Naive thymus-derived CD4-positive, alpha-beta T cell (primary cell): ENCODE data around the gene SNRPD2. TPM values are rescaled to one million over a fixed set of nuclear protein-coding genes. Genes with fewer than 3 reads are reported as not detected.
"Not testable (repeated sequence)": the region's sequence is repeated elsewhere in the genome, so short reads cannot be mapped to it uniquely, and the experiment has no call there.

Experiments used
- ATAC-seq: fragments of 150-1000 bp; cut with Tn5 transposase; 2 replicates; pipeline ENCODE4 v1.10.0; 2021; ENCODE audit warnings: mild to moderate bottlenecking, moderate library complexity
- CTCF ChIA-PET: fragments of 350-600 bp; sonication (Branson Sonifier 250); formaldehyde crosslinking; loops from one replicate; lab custom pipeline; 2021; ENCODE audit warnings: antibody characterized with exemption; lab: Charles Lee
- POLR2A ChIA-PET: fragments of 350-600 bp; sonication (Branson Sonifier 250); formaldehyde crosslinking; loops from one replicate; lab custom pipeline; 2021; ENCODE audit warnings: antibody characterized with exemption, inconsistent platforms; lab: Charles Lee
- DNase-seq, 9 donors: peaks; one replicate each; pipeline versions ENCODE4 v3.0.0 to v3.0.0-alpha.2; 2020 to 2022; ENCODE audit warnings: mixed read lengths in 1 of 9
- H3K27ac ChIP-seq: one replicate; pipeline ENCODE4 v1.7.0; 2013; ENCODE audit warnings: mild to moderate bottlenecking, low read depth, low read length, moderate library complexity
- H3K27me3 ChIP-seq, 2 donors: one replicate each; pipeline ENCODE4 v1.7.0; 2013; ENCODE audit warnings: low read length in 2 of 2, mild to moderate bottlenecking in 2 of 2, moderate library complexity in 2 of 2; ENCODE audit not compliant: control insufficient read depth in 2 of 2, insufficient read depth in 2 of 2
- H3K36me3 ChIP-seq, 3 experiments: 1 replicate in 2 of 3; 2 replicates in 1 of 3; pipeline ENCODE4 v1.7.0; 2013; ENCODE audit warnings: low read length in 3 of 3, mild to moderate bottlenecking in 3 of 3, moderate library complexity in 1 of 3; ENCODE audit not compliant: insufficient read depth in 3 of 3, control insufficient read depth in 2 of 3
- H3K4me1 ChIP-seq, 2 donors: one replicate each; pipeline ENCODE4 v1.7.0; 2013; ENCODE audit warnings: low read length in 2 of 2, mild to moderate bottlenecking in 2 of 2, moderate library complexity in 1 of 2; ENCODE audit not compliant: control insufficient read depth in 2 of 2, insufficient read depth in 2 of 2
- H3K4me3 ChIP-seq: 2 replicates; pipeline ENCODE4 v1.7.0; 2013; ENCODE audit warnings: mild to moderate bottlenecking, low read length
- H3K9me3 ChIP-seq, 3 experiments: 1 replicate in 2 of 3; 2 replicates in 1 of 3; pipeline ENCODE4 v1.7.0; 2013; ENCODE audit warnings: low read length in 3 of 3; ENCODE audit not compliant: control insufficient read depth in 2 of 3
- H3K27ac Mint-ChIP-seq, 9 donors: one replicate each; pipeline ENCODE4 v1.8.0; 2020 to 2022; ENCODE audit warnings: mixed read lengths in 9 of 9, mild to moderate bottlenecking in 8 of 9, moderate library complexity in 5 of 9, inconsistent platforms in 2 of 9
- H3K27me3 Mint-ChIP-seq, 5 donors: one replicate each; pipeline ENCODE4 v1.8.0; 2021 to 2022; ENCODE audit warnings: mixed read lengths in 5 of 5, mild to moderate bottlenecking in 1 of 5
- H3K36me3 Mint-ChIP-seq, 5 donors: one replicate each; pipeline ENCODE4 v1.8.0; 2020 to 2022; ENCODE audit warnings: mixed read lengths in 5 of 5, mild to moderate bottlenecking in 3 of 5, inconsistent platforms in 1 of 5
- H3K4me1 Mint-ChIP-seq, 7 donors: one replicate each; pipeline ENCODE4 v1.8.0; 2020 to 2022; ENCODE audit warnings: mixed read lengths in 7 of 7, mild to moderate bottlenecking in 3 of 7, inconsistent platforms in 1 of 7
- H3K4me3 Mint-ChIP-seq, 10 donors: one replicate each; pipeline ENCODE4 v1.8.0; 2020 to 2022; ENCODE audit warnings: mild to moderate bottlenecking in 10 of 10, mixed read lengths in 10 of 10, moderate library complexity in 6 of 10, inconsistent platforms in 2 of 10
- H3K9me3 Mint-ChIP-seq, 11 donors: one replicate each; pipeline ENCODE4 v1.8.0; 2020 to 2022; ENCODE audit warnings: mixed read lengths in 11 of 11, mild to moderate bottlenecking in 4 of 11, inconsistent platforms in 1 of 11, moderate library complexity in 1 of 11
- intact Hi-C, 2 donors: fragments of 100-400 bp; cut with micrococcal nuclease; formaldehyde crosslinking; loops; one replicate each; pipeline ENCODE4 v1.15.1; 2023
- polyA plus RNA-seq, 2 donors: library from polyadenylated mRNA; unstranded; fragments of 300-500 nt; fragmentation: Illumina TruSeq; gene quantifications; one replicate each; pipeline ENCODE4 v1.2.3, GENCODE V29; 2021
- total RNA-seq, 6 experiments: library from RNA in 5 of 6; stranded (reverse) in 5 of 6; gene quantifications; 1 replicate in 5 of 6; 2 replicates in 1 of 6; pipeline ENCODE4 v1.2.3 and lab custom pipeline; 2021 to 2026

SNRPD2 gene
- total and polyA plus RNA-seq, 7 experiments from 2014 or later = 301 to 1,262 (median 431) TPM

- no peaks in the 10 kb centered on the region for H3K27me3 Mint-ChIP-seq
- H3K36me3 Mint-ChIP-seq = peaks cover 0 to 7% (median 3%) of the 10 kb centered on the region in 5 donors
- ATAC-seq (no peak), DNase-seq (peak in 1 of 9 donors; percentile 33)
- Histone ChIP-seq H3K4me1 (peaks cover 6 to 14% of the 10 kb centered on the region in 2 donors), H3K4me3 (peak overlapping the region; percentile 96), H3K9me3 (no peaks in the 10 kb centered on the region), H3K27ac (peak overlapping the region; percentile 92), H3K36me3 (peaks cover 0 to 5% (median 0%) of the 10 kb centered on the region in 3 experiments), H3K27me3 (no peaks in the 10 kb centered on the region)
- H3K27ac Mint-ChIP-seq = peak overlapping the region; percentile 60 to 93 (median 91)
- peaks cover 27 to 41% (median 33%) of the 10 kb centered on the region in 7 donors for H3K4me1 Mint-ChIP-seq
- ChIA-PET POLR2A (interaction anchor here (1.0 to 3.2 kb wide), 7 partner anchors 10 to 172 kb away, joined by 3 to 29 read pairs (median 3); partner anchors contain the start of genes MYPOP, QPCTL and SNRPD2), CTCF (interaction anchor here (0.6 to 1.1 kb wide), 2 partner anchors 13 to 38 kb away, joined by 3 read pairs; partner anchors contain the start of gene QPCTL)
- H3K9me3 Mint-ChIP-seq = no peaks in the 10 kb centered on the region
- peak overlapping the region; percentile 85 to 98 (median 92) for H3K4me3 Mint-ChIP-seq
- intact Hi-C loops = loop anchor here (1.0 to 5.0 kb wide), 9 partner anchors 13 to 323 kb away; partner anchors contain the start of genes QPCTL (in 2 of the 2), SYMPK (in 2 of the 2), DMWD (in 1 of the 2) and IRF2BP1 (in 1 of the 2)
Observed at GRCh38 chr19:45729800-45730290, 38.1 kb upstream of the SNRPD2 start.

- peaks cover 6 to 14% of the 10 kb centered on the region in 2 donors for H3K4me1 ChIP-seq
- H3K9me3 Mint-ChIP-seq, H3K27me3 Mint-ChIP-seq, H3K36me3 ChIP-seq, H3K9me3 ChIP-seq, ATAC-seq, H3K27me3 ChIP-seq, CTCF ChIA-PET, H3K27ac ChIP-seq, H3K4me3 ChIP-seq, intact Hi-C loops, DNase-seq: not testable (repeated sequence)
- POLR2A ChIA-PET = interaction anchor here (3.2 kb wide), 1 partner anchor 10 kb away, joined by 29 read pairs; no protein-coding TSS in a partner anchor
- Mint-ChIP-seq H3K4me1 (peaks cover 27 to 48% (median 38%) of the 10 kb centered on the region in 7 donors), H3K27ac (peak overlapping the region in 4 of 9 donors; percentile 33 to 72 (median 54)), H3K36me3 (peaks cover 0 to 10% (median 5%) of the 10 kb centered on the region in 5 donors), H3K4me3 (peak overlapping the region in 4 of 10 donors; percentile 5 to 98 (median 53))
Observed at GRCh38 chr19:45728683-45729082, 36.9 kb upstream of the SNRPD2 start.

GRCh38 chr19:45720065-45720464 is 28.3 kb upstream of the SNRPD2 start:
- ATAC-seq, DNase-seq: not testable (repeated sequence)
- CTCF ChIA-PET = interaction anchor here (0.6 to 0.7 kb wide), 2 partner anchors 74 to 1907 kb away, joined by 3 to 4 read pairs; no protein-coding TSS in a partner anchor

GRCh38 chr19:45717983-45718650 is 26.4 kb upstream of the SNRPD2 start:
- Histone ChIP-seq H3K27ac (peak overlapping the region; percentile 89), H3K36me3 (peaks cover 0 to 17% (median 0%) of the 10 kb centered on the region in 3 experiments), H3K4me1 (peaks cover 17 to 26% of the 10 kb centered on the region in 2 donors), H3K27me3 (no peaks in the 10 kb centered on the region), H3K9me3 (no peaks in the 10 kb centered on the region), H3K4me3 (peak overlapping the region; percentile 58)
- H3K4me3 Mint-ChIP-seq = peak overlapping the region; percentile 89 to 99 (median 95)
- H3K4me1 Mint-ChIP-seq = peaks cover 26 to 55% (median 38%) of the 10 kb centered on the region in 7 donors
- H3K27me3 Mint-ChIP-seq = no peaks in the 10 kb centered on the region
- no peaks in the 10 kb centered on the region for H3K9me3 Mint-ChIP-seq
- ATAC-seq = no peak
- H3K36me3 Mint-ChIP-seq = peaks cover 0 to 24% (median 8%) of the 10 kb centered on the region in 5 donors
- peak overlapping the region; percentile 88 to 97 (median 96) for H3K27ac Mint-ChIP-seq
- DNase-seq = peak in 1 of 9 donors; percentile 28
- POLR2A ChIA-PET = interaction anchor here (0.6 to 5.1 kb wide), 10 partner anchors 11 to 265 kb away, joined by 3 to 29 read pairs (median 7); partner anchors contain the start of genes FBXO46, MYPOP, QPCTL and SIX5
- CTCF ChIA-PET = interaction anchor here (1.2 to 4.7 kb wide), 3 partner anchors 25 to 51 kb away, joined by 4 to 33 read pairs (median 9); partner anchors contain the start of genes QPCTL, SIX5 and SNRPD2
- intact Hi-C loops = loop anchor here (1.0 to 10.0 kb wide), 17 partner anchors 12 to 1557 kb away; partner anchors contain the start of genes CCDC61 (in 2 of the 2), FBXO46 (in 2 of the 2), IRF2BP1 (in 2 of the 2) and OPA3 (in 2 of the 2)

More at GRCh38 chr19:45720065-45720464, 28.3 kb upstream of the SNRPD2 start:
- Histone ChIP-seq H3K36me3 (peaks cover 0 to 18% (median 0%) of the 10 kb centered on the region in 3 experiments), H3K4me1 (peaks cover 17 to 22% of the 10 kb centered on the region in 2 donors)
- Mint-ChIP-seq H3K36me3 (peaks cover 0 to 24% (median 14%) of the 10 kb centered on the region in 5 donors), H3K4me1 (peaks cover 24 to 49% (median 40%) of the 10 kb centered on the region in 7 donors), H3K4me3 (peak overlapping the region in 1 of 10 donors; percentile 45), H3K27ac (peak overlapping the region in 4 of 9 donors; percentile 28 to 84 (median 38))
- H3K27me3 ChIP-seq, H3K4me3 ChIP-seq, intact Hi-C loops, H3K27me3 Mint-ChIP-seq, H3K27ac ChIP-seq, H3K9me3 Mint-ChIP-seq, H3K9me3 ChIP-seq: not testable (repeated sequence)
- POLR2A ChIA-PET = interaction anchor here (5.1 kb wide), 1 partner anchor 10 kb away, joined by 29 read pairs; the partner anchor contains the start of gene FBXO46

GRCh38 chr19:45717131-45717982 is 25.6 kb upstream of the SNRPD2 start:
- no peaks in the 10 kb centered on the region for H3K27me3 Mint-ChIP-seq
- Histone ChIP-seq H3K9me3 (no peaks in the 10 kb centered on the region), H3K36me3 (peaks cover 0 to 21% (median 0%) of the 10 kb centered on the region in 3 experiments), H3K27ac (peak overlapping the region; percentile 89), H3K4me1 (peaks cover 17 to 26% of the 10 kb centered on the region in 2 donors), H3K27me3 (no peaks in the 10 kb centered on the region), H3K4me3 (peak overlapping the region; percentile 80)
- POLR2A ChIA-PET = interaction anchor here (0.7 to 5.1 kb wide), 15 partner anchors 10 to 186 kb away, joined by 3 to 29 read pairs (median 6); partner anchors contain the start of genes DMWD, FBXO46, IRF2BP1 and MYPOP
- ATAC-seq = peak; percentile 98
- intact Hi-C loops = loop anchor here (1.0 to 10.0 kb wide), 17 partner anchors 13 to 1557 kb away; partner anchors contain the start of genes CCDC61 (in 2 of the 2), FBXO46 (in 2 of the 2), IRF2BP1 (in 2 of the 2) and OPA3 (in 2 of the 2)
- H3K4me1 Mint-ChIP-seq = peaks cover 26 to 55% (median 38%) of the 10 kb centered on the region in 7 donors
- CTCF ChIA-PET = interaction anchor here (0.6 to 4.7 kb wide), 7 partner anchors 13 to 232 kb away, joined by 3 to 33 read pairs (median 4); partner anchors contain the start of genes FBXO46, QPCTL, SIX5 and SNRPD2
- H3K4me3 Mint-ChIP-seq = peak overlapping the region; percentile 89 to 99 (median 95)
- no peaks in the 10 kb centered on the region for H3K9me3 Mint-ChIP-seq
- H3K36me3 Mint-ChIP-seq = peaks cover 0 to 24% (median 8%) of the 10 kb centered on the region in 5 donors
- peak; percentile 92 to 99 (median 98) for DNase-seq
- H3K27ac Mint-ChIP-seq = peak overlapping the region; percentile 88 to 97 (median 96)
